Mucosa of rectum (tissue), 2 donors: ENCODE data around the gene FLT3LG.

Experiments used
- H3K27ac ChIP-seq, 2 donors: one replicate each; pipeline ENCODE4 v1.7.0; 2013; ENCODE audit warnings: inconsistent platforms in 2 of 2, low read depth in 2 of 2, low read length in 2 of 2
- H3K27me3 ChIP-seq, 2 donors: one replicate each; pipeline ENCODE4 v1.7.0; 2013; ENCODE audit warnings: low read length in 2 of 2; ENCODE audit not compliant: control insufficient read depth in 2 of 2, insufficient read depth in 2 of 2
- H3K36me3 ChIP-seq, 2 donors: one replicate each; pipeline ENCODE4 v1.7.0; 2013; ENCODE audit warnings: low read length in 2 of 2; ENCODE audit not compliant: control insufficient read depth in 2 of 2, insufficient read depth in 2 of 2
- H3K4me1 ChIP-seq, 2 donors: one replicate each; pipeline ENCODE4 v1.7.0; 2013; ENCODE audit warnings: low read length in 2 of 2, mild to moderate bottlenecking in 1 of 2; ENCODE audit not compliant: control insufficient read depth in 2 of 2, insufficient read depth in 2 of 2
- H3K4me3 ChIP-seq, 2 donors: one replicate each; pipeline ENCODE4 v1.7.0; 2013; ENCODE audit warnings: low read length in 2 of 2
- H3K9ac ChIP-seq, 2 donors: one replicate each; pipeline ENCODE4 v1.7.0; 2013; ENCODE audit warnings: low read length in 2 of 2, low read depth in 1 of 2, mild to moderate bottlenecking in 1 of 2
- H3K9me3 ChIP-seq, 2 donors: one replicate each; pipeline ENCODE4 v1.7.0; 2013; ENCODE audit warnings: low read length in 2 of 2; ENCODE audit not compliant: control insufficient read depth in 2 of 2
- donor health status: healthy.
- donor health status: Normal muscosa, but diverticular disease.

Gene FLT3LG

GRCh38 chr19:49512970-49513745, 39.1 kb downstream of the FLT3LG start:
- peak overlapping the region; percentile 90 to 94 for H3K27ac ChIP-seq
- H3K4me3 ChIP-seq, result peak overlapping the region; percentile 73 to 78
- H3K4me1 ChIP-seq, result peaks cover 16 to 32% of the 10 kb centered on the region in 2 donors
- H3K9ac ChIP-seq, result peak overlapping the region; percentile 65 to 74
- H3K36me3 ChIP-seq, result peaks cover 3 to 4% of the 10 kb centered on the region in 2 donors
- no peaks in the 10 kb centered on the region for H3K27me3 ChIP-seq
- no peaks in the 10 kb centered on the region for H3K9me3 ChIP-seq

- peaks cover 16 to 32% of the 10 kb centered on the region in 2 donors for H3K4me1 ChIP-seq
- H3K4me3 ChIP-seq, result peak overlapping the region; percentile 73 to 78
- peak overlapping the region; percentile 90 to 94 for H3K27ac ChIP-seq
- H3K36me3 ChIP-seq, result peaks cover 3 to 4% of the 10 kb centered on the region in 2 donors
- H3K9ac ChIP-seq, result peak overlapping the region; percentile 65 to 74
- H3K27me3 ChIP-seq, result no peaks in the 10 kb centered on the region
- H3K9me3 ChIP-seq, result no peaks in the 10 kb centered on the region
Observed at GRCh38 chr19:49513746-49514118, 39.7 kb downstream of the FLT3LG start.

- Histone ChIP-seq H3K9ac (peak overlapping the region; percentile 65 to 74), H3K27ac (peak overlapping the region; percentile 90 to 94), H3K27me3 (no peaks in the 10 kb centered on the region), H3K4me3 (peak overlapping the region; percentile 73 to 78), H3K9me3 (no peaks in the 10 kb centered on the region), H3K36me3 (peaks cover 3 to 4% of the 10 kb centered on the region in 2 donors), H3K4me1 (peaks cover 16 to 32% of the 10 kb centered on the region in 2 donors)
Observed at GRCh38 chr19:49514151-49514550, 40.1 kb downstream of the FLT3LG start.

GRCh38 chr19:49515767-49516166, 41.8 kb downstream of the FLT3LG start:
- peaks cover 6 to 13% of the 10 kb centered on the region in 2 donors for H3K36me3 ChIP-seq

GRCh38 chr19:49518033-49518432, 44.0 kb downstream of the FLT3LG start:
- Histone ChIP-seq H3K27ac (no peak overlapping the region), H3K4me3 (no peak overlapping the region), H3K9me3 (no peaks in the 10 kb centered on the region), H3K4me1 (peaks cover 13 to 17% of the 10 kb centered on the region in 2 donors), H3K27me3 (no peaks in the 10 kb centered on the region), H3K9ac (no peak overlapping the region), H3K36me3 (peaks cover 10 to 17% of the 10 kb centered on the region in 2 donors)

More at GRCh38 chr19:49515767-49516166, 41.8 kb downstream of the FLT3LG start:
- no peaks in the 10 kb centered on the region for H3K27me3 ChIP-seq
- no peaks in the 10 kb centered on the region for H3K9me3 ChIP-seq
- peak overlapping the region; percentile 23 to 29 for H3K27ac ChIP-seq
- H3K9ac ChIP-seq, result peak overlapping the region in 1 of 2 donors; percentile 39
- H3K4me1 ChIP-seq, result peaks cover 16 to 32% of the 10 kb centered on the region in 2 donors
- H3K4me3 ChIP-seq, result peak overlapping the region; percentile 1 to 2

GRCh38 chr19:49520705-49521319, 46.8 kb downstream of the FLT3LG start:
- Histone ChIP-seq H3K9ac (no peak overlapping the region), H3K27me3 (no peaks in the 10 kb centered on the region), H3K36me3 (peaks cover 27 to 29% of the 10 kb centered on the region in 2 donors), H3K27ac (peak overlapping the region in 1 of 2 donors; percentile 42), H3K4me1 (peaks cover 0 to under 1% of the 10 kb centered on the region in 2 donors), H3K9me3 (no peaks in the 10 kb centered on the region), H3K4me3 (no peak overlapping the region)

GRCh38 chr19:49524812-49525455, 50.9 kb downstream of the FLT3LG start:
- no peak overlapping the region for H3K27ac ChIP-seq
- H3K9me3 ChIP-seq, result no peaks in the 10 kb centered on the region
- H3K27me3 ChIP-seq, result no peaks in the 10 kb centered on the region
- H3K4me1 ChIP-seq, result peaks cover 4 to 8% of the 10 kb centered on the region in 2 donors
- H3K4me3 ChIP-seq, result no peak overlapping the region
- H3K9ac ChIP-seq, result no peak overlapping the region
- H3K36me3 ChIP-seq, result peaks cover 32 to 36% of the 10 kb centered on the region in 2 donors

- peaks cover 4 to 10% of the 10 kb centered on the region in 2 donors for H3K4me1 ChIP-seq
- H3K27me3 ChIP-seq, result no peaks in the 10 kb centered on the region
- H3K27ac ChIP-seq, result peak overlapping the region in 1 of 2 donors; percentile 32
- H3K9ac ChIP-seq, result peak overlapping the region in 1 of 2 donors; percentile 7
- no peaks in the 10 kb centered on the region for H3K9me3 ChIP-seq
- peaks cover 32 to 40% of the 10 kb centered on the region in 2 donors for H3K36me3 ChIP-seq
- peak overlapping the region; percentile 62 to 64 for H3K4me3 ChIP-seq
Observed at GRCh38 chr19:49528211-49528771, 54.3 kb downstream of the FLT3LG start.

- Histone ChIP-seq H3K4me3 (no peak overlapping the region), H3K4me1 (peaks cover 4 to 13% of the 10 kb centered on the region in 2 donors), H3K27ac (no peak overlapping the region), H3K27me3 (no peaks in the 10 kb centered on the region), H3K9ac (no peak overlapping the region), H3K36me3 (peaks cover 28 to 34% of the 10 kb centered on the region in 2 donors), H3K9me3 (no peaks in the 10 kb centered on the region)
Observed at GRCh38 chr19:49530708-49531107, 56.7 kb downstream of the FLT3LG start.
